ENCODE data around the gene ATF7IP2.

DNA sequence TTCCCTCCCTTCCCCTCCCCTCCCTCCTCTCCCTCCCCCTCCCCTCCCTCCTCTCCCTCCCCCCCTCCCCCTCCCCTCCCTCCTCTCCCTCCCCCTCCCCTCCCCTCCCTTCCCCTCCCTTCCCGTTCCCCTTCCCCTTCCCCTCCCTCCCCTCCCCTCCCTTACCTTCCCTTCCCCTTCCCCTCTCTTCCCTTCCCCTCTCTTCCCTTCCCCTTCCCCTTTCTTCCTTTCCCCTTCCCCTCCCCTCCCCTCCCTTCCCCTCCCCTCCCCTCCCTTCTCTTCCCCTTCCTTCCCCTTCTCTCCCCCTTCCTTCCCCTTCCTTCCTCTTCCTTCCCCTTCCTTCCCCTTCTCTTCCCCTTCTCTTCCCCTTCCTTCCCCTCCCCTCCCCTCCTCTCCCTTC lies 133.4 kb downstream of the ATF7IP2 start:
- TF ChIP-seq, protein P1, sequence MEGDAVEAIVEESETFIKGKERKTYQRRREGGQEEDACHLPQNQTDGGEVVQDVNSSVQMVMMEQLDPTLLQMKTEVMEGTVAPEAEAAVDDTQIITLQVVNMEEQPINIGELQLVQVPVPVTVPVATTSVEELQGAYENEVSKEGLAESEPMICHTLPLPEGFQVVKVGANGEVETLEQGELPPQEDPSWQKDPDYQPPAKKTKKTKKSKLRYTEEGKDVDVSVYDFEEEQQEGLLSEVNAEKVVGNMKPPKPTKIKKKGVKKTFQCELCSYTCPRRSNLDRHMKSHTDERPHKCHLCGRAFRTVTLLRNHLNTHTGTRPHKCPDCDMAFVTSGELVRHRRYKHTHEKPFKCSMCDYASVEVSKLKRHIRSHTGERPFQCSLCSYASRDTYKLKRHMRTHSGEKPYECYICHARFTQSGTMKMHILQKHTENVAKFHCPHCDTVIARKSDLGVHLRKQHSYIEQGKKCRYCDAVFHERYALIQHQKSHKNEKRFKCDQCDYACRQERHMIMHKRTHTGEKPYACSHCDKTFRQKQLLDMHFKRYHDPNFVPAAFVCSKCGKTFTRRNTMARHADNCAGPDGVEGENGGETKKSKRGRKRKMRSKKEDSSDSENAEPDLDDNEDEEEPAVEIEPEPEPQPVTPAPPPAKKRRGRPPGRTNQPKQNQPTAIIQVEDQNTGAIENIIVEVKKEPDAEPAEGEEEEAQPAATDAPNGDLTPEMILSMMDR (IDR thresholded peaks at IDR 0.05; ENCODE audit: insufficient read depth, low read length, poor library complexity, severe bottlenecking) = no peak
- no peak for TF ChIP-seq EZH2phosphoT487 (conservative IDR thresholded peaks at IDR 0.05; ENCODE audit: low read length)

Data from SU-DHL-6 (cell line).